Osteoblast (primary cell): ENCODE data around the gene LTBP1. TPM values are rescaled to one million over a fixed set of nuclear protein-coding genes. Genes with fewer than 3 reads are reported as not detected.

Experiments
- DNase-seq: peaks from one replicate; pipeline ENCODE4 v3.0.0; 2011; ENCODE audit warnings: low spot score, mixed read lengths; ENCODE audit not compliant: insufficient read length; ENCODE audit errors: missing footprints
- H2AFZ ChIP-seq: 2 replicates; pipeline ENCODE4 v1.6.0; 2011; ENCODE audit warnings: mild to moderate bottlenecking, low read length
- H3K27ac ChIP-seq: 2 replicates; pipeline ENCODE4 v1.5.1; 2011; ENCODE audit warnings: mild to moderate bottlenecking, low read depth, low read length, moderate library complexity
- H3K27me3 ChIP-seq: 2 replicates; pipeline ENCODE4 v1.6.0; 2012; ENCODE audit warnings: mild to moderate bottlenecking, control low read depth, inconsistent platforms, low read length, moderate library complexity; ENCODE audit not compliant: insufficient read depth
- H3K36me3 ChIP-seq: 2 replicates; pipeline ENCODE4 v1.5.1; 2011; ENCODE audit warnings: mild to moderate bottlenecking, low read length, control low read depth, moderate library complexity; ENCODE audit not compliant: insufficient read depth
- H3K4me1 ChIP-seq: 2 replicates; pipeline ENCODE4 v1.5.1; 2011; ENCODE audit warnings: mild to moderate bottlenecking, low read length, control low read depth, moderate library complexity; ENCODE audit not compliant: insufficient read depth
- H3K4me2 ChIP-seq: 2 replicates; pipeline ENCODE4 v1.6.0; 2011; ENCODE audit warnings: mild to moderate bottlenecking, low read length; ENCODE audit not compliant: insufficient read depth
- H3K4me3 ChIP-seq: fragments of 200-600 bp; sonication (generic); 3 replicates; pipeline ENCODE4 v1.5.1; 2012; ENCODE audit warnings: mild to moderate bottlenecking, low read length, inconsistent platforms; ENCODE audit not compliant: insufficient read depth
- H3K79me2 ChIP-seq: 2 replicates; pipeline ENCODE4 v1.6.0; 2012; ENCODE audit warnings: mild to moderate bottlenecking, low read length, control low read depth, inconsistent platforms; ENCODE audit not compliant: insufficient read depth
- H3K9me3 ChIP-seq: 2 replicates; pipeline ENCODE4 v1.5.1; 2011; ENCODE audit warnings: low read depth, low read length, control low read depth
- H4K20me1 ChIP-seq: 2 replicates; pipeline ENCODE4 v1.6.0; 2012; ENCODE audit warnings: mild to moderate bottlenecking, low read length, control low read depth; ENCODE audit not compliant: insufficient read depth
- total RNA-seq: library from RNA; depleted of rRNA; stranded (reverse); fragments of >200 nt; gene quantifications from 2 replicates; pipeline ENCODE4 v1.2.3, GENCODE V29; 2012
- TF ChIP-seq, protein P1 (sequence below): IDR thresholded peaks from 2 replicates; pipeline ENCODE4 v1.5.1; 2011; ENCODE audit warnings: mild to moderate bottlenecking, low read depth, low read length, moderate library complexity; ENCODE audit errors: extremely low read depth

The LTBP1 gene
- total RNA-seq, 1 donor = 224 TPM

GRCh38 chr2:32988525-32988924 is 41.8 kb downstream of the LTBP1 start:
- Histone ChIP-seq H3K79me2 (no peaks in the 10 kb centered on the region), H2AFZ (no peak overlapping the region), H3K9me3 (no peaks in the 10 kb centered on the region), H3K4me1 (no peaks in the 10 kb centered on the region), H3K4me2 (no peak overlapping the region), H3K27me3 (no peaks in the 10 kb centered on the region), H3K36me3 (no peaks in the 10 kb centered on the region), H3K4me3 (no peak overlapping the region), H3K27ac (no peak overlapping the region), H4K20me1 (peaks cover 3% of the 10 kb centered on the region)
- no peak for DNase-seq
- TF ChIP-seq, protein P1, sequence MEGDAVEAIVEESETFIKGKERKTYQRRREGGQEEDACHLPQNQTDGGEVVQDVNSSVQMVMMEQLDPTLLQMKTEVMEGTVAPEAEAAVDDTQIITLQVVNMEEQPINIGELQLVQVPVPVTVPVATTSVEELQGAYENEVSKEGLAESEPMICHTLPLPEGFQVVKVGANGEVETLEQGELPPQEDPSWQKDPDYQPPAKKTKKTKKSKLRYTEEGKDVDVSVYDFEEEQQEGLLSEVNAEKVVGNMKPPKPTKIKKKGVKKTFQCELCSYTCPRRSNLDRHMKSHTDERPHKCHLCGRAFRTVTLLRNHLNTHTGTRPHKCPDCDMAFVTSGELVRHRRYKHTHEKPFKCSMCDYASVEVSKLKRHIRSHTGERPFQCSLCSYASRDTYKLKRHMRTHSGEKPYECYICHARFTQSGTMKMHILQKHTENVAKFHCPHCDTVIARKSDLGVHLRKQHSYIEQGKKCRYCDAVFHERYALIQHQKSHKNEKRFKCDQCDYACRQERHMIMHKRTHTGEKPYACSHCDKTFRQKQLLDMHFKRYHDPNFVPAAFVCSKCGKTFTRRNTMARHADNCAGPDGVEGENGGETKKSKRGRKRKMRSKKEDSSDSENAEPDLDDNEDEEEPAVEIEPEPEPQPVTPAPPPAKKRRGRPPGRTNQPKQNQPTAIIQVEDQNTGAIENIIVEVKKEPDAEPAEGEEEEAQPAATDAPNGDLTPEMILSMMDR = no peak

GRCh38 chr2:32990556-32990955 is 43.8 kb downstream of the LTBP1 start:
- TF ChIP-seq, protein P1 = no peak
- Histone ChIP-seq H3K4me3 (no peak overlapping the region), H3K36me3 (no peaks in the 10 kb centered on the region), H3K4me2 (no peak overlapping the region), H2AFZ (no peak overlapping the region), H3K4me1 (no peaks in the 10 kb centered on the region), H4K20me1 (no peaks in the 10 kb centered on the region), H3K27me3 (no peaks in the 10 kb centered on the region), H3K9me3 (no peaks in the 10 kb centered on the region), H3K27ac (no peak overlapping the region), H3K79me2 (no peaks in the 10 kb centered on the region)
- no peak for DNase-seq

DNA sequence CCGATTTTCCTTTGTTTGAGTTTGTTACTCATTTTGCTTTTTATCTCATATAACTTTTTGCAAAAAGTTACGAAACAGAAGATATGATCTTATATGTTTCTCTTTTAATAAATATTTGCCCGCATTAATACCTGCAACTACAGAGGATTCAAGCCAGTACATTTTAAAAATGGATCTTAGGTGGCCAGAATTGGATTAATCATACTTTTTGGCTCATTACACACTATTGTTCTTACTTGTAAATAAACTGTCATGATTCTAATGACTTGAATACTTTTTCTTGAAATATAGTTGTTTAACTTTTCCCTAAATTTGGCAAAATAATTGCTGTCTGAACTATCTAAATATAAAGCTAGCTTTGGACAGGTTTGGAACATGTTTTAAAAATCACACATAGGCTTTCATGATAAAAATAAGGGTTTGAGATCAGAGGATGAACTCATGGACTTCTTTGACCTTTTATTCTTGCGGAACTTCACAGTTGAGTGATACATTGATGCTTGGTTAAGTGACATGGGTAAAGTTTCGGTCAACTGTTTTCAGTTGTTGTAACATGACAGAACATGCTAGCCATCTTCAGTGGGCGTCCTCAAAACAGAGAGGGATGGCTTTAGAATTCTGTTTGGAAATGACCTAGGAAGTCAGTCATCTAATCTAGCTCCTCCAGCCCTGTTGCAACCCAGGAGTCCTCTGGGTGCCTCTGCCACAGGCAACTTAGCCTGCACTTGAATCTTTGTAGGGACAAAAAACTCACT is 44.5 kb downstream of the LTBP1 start:
- DNase-seq = no peak
- Histone ChIP-seq H3K27ac (no peak overlapping the region), H3K36me3 (no peaks in the 10 kb centered on the region), H3K4me3 (no peak overlapping the region), H3K4me1 (no peaks in the 10 kb centered on the region), H3K9me3 (no peaks in the 10 kb centered on the region), H4K20me1 (no peaks in the 10 kb centered on the region), H2AFZ (no peak overlapping the region), H3K79me2 (no peaks in the 10 kb centered on the region), H3K4me2 (no peak overlapping the region), H3K27me3 (no peaks in the 10 kb centered on the region)
- TF ChIP-seq, protein P1 = no peak

DNA sequence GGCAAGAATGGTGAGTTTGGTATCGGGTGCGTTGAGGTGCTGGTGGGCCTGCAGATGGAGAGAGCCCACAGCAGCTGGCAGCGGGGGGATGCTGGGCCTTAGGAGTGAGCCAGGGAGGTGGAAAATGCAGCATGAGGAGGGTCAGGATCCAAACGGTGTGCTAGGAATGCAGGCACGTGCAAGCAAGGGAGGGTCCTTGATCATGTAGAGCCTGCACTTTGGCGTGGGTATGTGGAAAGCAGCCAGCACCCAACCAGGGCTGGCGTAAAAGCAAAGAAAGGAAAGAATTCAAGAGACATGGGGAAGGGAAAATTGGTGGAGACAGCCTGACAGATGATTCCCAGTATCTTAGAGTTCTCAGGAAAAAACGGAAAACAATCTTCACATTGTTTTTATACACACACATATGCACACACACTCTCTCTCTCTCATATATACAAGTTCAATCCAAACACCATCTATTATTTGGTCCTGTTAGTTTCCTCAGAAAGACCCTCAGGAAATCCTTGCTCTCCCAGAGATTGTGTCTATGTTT is 46.3 kb downstream of the LTBP1 start:
- no peaks in the 10 kb centered on the region for H3K79me2 ChIP-seq
- no peak overlapping the region for H3K4me3 ChIP-seq
- H3K9me3 ChIP-seq = no peaks in the 10 kb centered on the region
- H3K36me3 ChIP-seq = no peaks in the 10 kb centered on the region
- H3K4me2 ChIP-seq = no peak overlapping the region
- H3K4me1 ChIP-seq = no peaks in the 10 kb centered on the region
- H4K20me1 ChIP-seq = no peaks in the 10 kb centered on the region
- no peak overlapping the region for H3K27ac ChIP-seq
- H2AFZ ChIP-seq = no peak overlapping the region
- no peaks in the 10 kb centered on the region for H3K27me3 ChIP-seq
- no peak for DNase-seq
- TF ChIP-seq, protein P1 = no peak
